ENCODE measurements around the gene MRPS14. TPM values are rescaled to one million over a fixed set of nuclear protein-coding genes. Genes with fewer than 3 reads are reported as not detected.

MRPS14 gene
- total and polyA plus RNA-seq, 2 donors (not counting 1 experiment from before 2014, with no cell fraction given) = 9.1 to 29.4 TPM

DNA sequence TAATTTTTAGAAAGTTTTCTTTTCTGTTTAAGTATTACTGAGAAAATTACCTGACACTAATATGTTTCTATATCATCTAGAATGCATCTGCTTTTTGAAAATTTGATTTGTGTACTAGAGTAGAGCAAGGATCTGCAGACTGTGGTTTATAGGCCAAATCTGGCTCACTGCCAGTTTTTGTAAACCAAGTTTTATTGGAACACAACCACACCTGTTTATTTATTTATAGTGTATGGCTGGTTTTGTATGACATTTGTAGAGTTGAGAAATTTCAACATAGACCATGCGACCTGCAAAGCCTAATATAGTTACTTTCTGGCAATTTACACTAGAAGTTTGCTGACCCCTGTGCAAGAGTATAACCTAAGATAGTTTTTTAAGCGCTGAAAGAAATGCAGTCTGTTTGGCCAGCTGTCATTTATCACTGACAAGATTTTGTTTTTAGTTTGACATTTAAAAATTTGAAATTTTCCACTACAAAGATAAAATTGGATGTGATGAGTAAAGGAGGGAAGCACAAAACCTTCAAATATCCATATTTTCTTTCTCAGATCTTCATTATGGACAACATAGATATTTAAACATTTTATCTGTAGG is 59.6 kb downstream of the MRPS14 start:
- Mint-ChIP-seq H3K4me1 (peaks cover 45% of the 10 kb centered on the region), H3K27ac (peak overlapping the region; percentile 53), H3K4me3 (peak overlapping the region; percentile 14), H3K9me3 (ENCODE audit: insufficient read depth) (no peaks in the 10 kb centered on the region), H3K27me3 (no peaks in the 10 kb centered on the region)
- no peak for ATAC-seq (ENCODE audit: low read depth)
- Histone ChIP-seq H3K4me1 (ENCODE audit: control insufficient read depth in 2 of 2, insufficient read depth in 2 of 2, low read length in 2 of 2) (peaks cover 32 to 42% of the 10 kb centered on the region in 2 donors), H2AFZ (ENCODE audit: insufficient read depth, low read depth, low read length, poor library complexity, severe bottlenecking) (no peak overlapping the region), H3K4me2 (replicated peaks; ENCODE audit: low read depth, low read length, poor library complexity, severe bottlenecking) (no peak overlapping the region), H3K79me2 (ENCODE audit: control insufficient read depth, insufficient read depth, low read length) (no peaks in the 10 kb centered on the region), H3K27me3 (replicated peaks in 1 of 4; ENCODE audit: control extremely low read depth in 1 of 4, control insufficient read depth in 3 of 4, insufficient read depth in 4 of 4, low read length in 3 of 4) (no peaks in the 10 kb centered on the region), H3K9me3 (ENCODE audit: control extremely low read depth in 1 of 3, control insufficient read depth in 2 of 3, insufficient read depth in 1 of 3, low read length in 2 of 3) (no peaks in the 10 kb centered on the region), H3K36me3 (replicated peaks in 1 of 2; ENCODE audit: control extremely low read depth in 1 of 2, control insufficient read depth in 1 of 2, extremely low read depth in 1 of 2, insufficient read depth in 2 of 2, low read length in 1 of 2) (peaks cover 0 to 3% of the 10 kb centered on the region in 2 experiments), H3K4me3 (ENCODE audit: control extremely low read depth in 1 of 5, extremely low read depth in 1 of 5, insufficient read depth in 1 of 5, low read depth in 2 of 5, low read length in 4 of 5) (no peak overlapping the region), H4K20me1 (ENCODE audit: control insufficient read depth, insufficient read depth, low read length, poor library complexity, severe bottlenecking) (no peaks in the 10 kb centered on the region), H3K27ac (ENCODE audit: low read length in 2 of 2) (peak overlapping the region in 1 of 2 donors; percentile 44), H3K9ac (ENCODE audit: low read length) (no peak overlapping the region)
- DNase-seq = no peak
- intact Hi-C loops (cut with micrococcal nuclease) = loop anchor here (1.0 to 2.0 kb wide), 2 partner anchors 10 to 19 kb away; no protein-coding TSS in a partner anchor
- no CpG with 5 or more reads among the region's 2 CpGs for WGBS (ENCODE audit: insufficient coverage)
- POLR2A ChIA-PET = interaction anchor here (0.7 to 1.2 kb wide), 2 partner anchors 10 to 24 kb away, joined by 3 to 8 read pairs; no protein-coding TSS in a partner anchor
- CTCF ChIA-PET = interaction anchor here (1.3 to 2.2 kb wide), 4 partner anchors 9 to 164 kb away, joined by 3 to 8 read pairs (median 6); no protein-coding TSS in a partner anchor
- TF ChIP-seq, protein P1, sequence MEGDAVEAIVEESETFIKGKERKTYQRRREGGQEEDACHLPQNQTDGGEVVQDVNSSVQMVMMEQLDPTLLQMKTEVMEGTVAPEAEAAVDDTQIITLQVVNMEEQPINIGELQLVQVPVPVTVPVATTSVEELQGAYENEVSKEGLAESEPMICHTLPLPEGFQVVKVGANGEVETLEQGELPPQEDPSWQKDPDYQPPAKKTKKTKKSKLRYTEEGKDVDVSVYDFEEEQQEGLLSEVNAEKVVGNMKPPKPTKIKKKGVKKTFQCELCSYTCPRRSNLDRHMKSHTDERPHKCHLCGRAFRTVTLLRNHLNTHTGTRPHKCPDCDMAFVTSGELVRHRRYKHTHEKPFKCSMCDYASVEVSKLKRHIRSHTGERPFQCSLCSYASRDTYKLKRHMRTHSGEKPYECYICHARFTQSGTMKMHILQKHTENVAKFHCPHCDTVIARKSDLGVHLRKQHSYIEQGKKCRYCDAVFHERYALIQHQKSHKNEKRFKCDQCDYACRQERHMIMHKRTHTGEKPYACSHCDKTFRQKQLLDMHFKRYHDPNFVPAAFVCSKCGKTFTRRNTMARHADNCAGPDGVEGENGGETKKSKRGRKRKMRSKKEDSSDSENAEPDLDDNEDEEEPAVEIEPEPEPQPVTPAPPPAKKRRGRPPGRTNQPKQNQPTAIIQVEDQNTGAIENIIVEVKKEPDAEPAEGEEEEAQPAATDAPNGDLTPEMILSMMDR (IDR thresholded peaks at IDR 0.05) = no peak
- TF ChIP-seq EZH2 (IDR thresholded peaks at IDR 0.05; ENCODE audit: borderline replicate concordance, insufficient read depth, low read depth, low read length, poor library complexity, severe bottlenecking) = no peak

Small RNA genes within 50 kb of the gene (small RNA-seq; reads per million reads assigned to genes)
- gene RF00019 (ENCODE audit: insufficient read length, low read depth, low replicate concordance) = not detected
- gene RNU6-307P (ENCODE audit: insufficient read length, low read depth, low replicate concordance) = not detected

Other genes with a start within 250 kb of the MRPS14 start
- 71.1 and 76.5 TPM in 2 replicates for gene CACYBP, start 23.5 kb downstream of the MRPS14 start, total RNA-seq
- 16.2 and 27.6 TPM in 2 replicates for gene CACYBP, start 23.5 kb downstream of the MRPS14 start, polyA plus RNA-seq
- not detected in 2 replicates for gene TNN, start 44.4 kb upstream of the MRPS14 start, total RNA-seq
- gene TNN, start 44.4 kb upstream of the MRPS14 start, polyA plus RNA-seq = not detected in 2 replicates
- gene KIAA0040, start 169.4 kb upstream of the MRPS14 start, total RNA-seq = 84.2 and 93.6 TPM in 2 replicates
- gene KIAA0040, start 169.4 kb upstream of the MRPS14 start, polyA plus RNA-seq = 82.0 and 106 TPM in 2 replicates

All from B cell (primary cell).